ENCODE data around the gene KCNQ1. TPM values are rescaled to one million over a fixed set of nuclear protein-coding genes. Genes with fewer than 3 reads are reported as not detected.

KCNQ1 gene
- polyA plus RNA-seq, 1 donor (not counting 4 experiments of a cell fraction or from before 2014, with no cell fraction given) = not detected

- H3K36me3 ChIP-seq (ENCODE audit: control insufficient read depth in 2 of 2, extremely low read depth in 1 of 2, insufficient read depth in 2 of 2, low read length in 2 of 2) = no peaks in the 10 kb centered on the region
- H3K4me2 ChIP-seq (ENCODE audit: control insufficient read depth, extremely low read depth, insufficient read depth, low read depth, low read length) = no peak overlapping the region
- no peak overlapping the region for H3K27ac ChIP-seq (ENCODE audit: control insufficient read depth, insufficient read depth, low read length)
- no peaks in the 10 kb centered on the region for H4K20me1 ChIP-seq (ENCODE audit: control insufficient read depth, extremely low read depth, insufficient read depth, low read length)
- H3K4me1 ChIP-seq (ENCODE audit: control insufficient read depth, extremely low read depth, insufficient read depth, low read length) = no peaks in the 10 kb centered on the region
- no peak for DNase-seq (ENCODE audit: low read depth, low spot score)
- no peak overlapping the region for H3K9ac ChIP-seq (ENCODE audit: control insufficient read depth, extremely low read depth, insufficient read depth, low read length)
- dilution Hi-C loops (cut with MboI; ENCODE audit: extremely low pct_ligation_motif_present, low sequenced_read_pairs) = no loop called here
- H2AFZ ChIP-seq (ENCODE audit: control insufficient read depth, low read length) = no peak overlapping the region
- TF ChIP-seq CTCF (optimal IDR thresholded peaks at IDR 0.05 in 1 of 3, IDR thresholded peaks at IDR 0.05 in 1 of 3, conservative IDR thresholded peaks at IDR 0.05 in 1 of 3; ENCODE audit: extremely low read depth in 1 of 3, insufficient read depth in 2 of 3, low read length in 3 of 3) (no peak), EZH2 (IDR thresholded peaks at IDR 0.05; ENCODE audit: low read length) (no peak)
- no peaks in the 10 kb centered on the region for H3K9me3 ChIP-seq (ENCODE audit: control insufficient read depth, low read depth, low read length)
- FAIRE-seq = no peak
- H3K79me2 ChIP-seq (ENCODE audit: control insufficient read depth, insufficient read depth, low read length) = no peaks in the 10 kb centered on the region
- H3K9me1 ChIP-seq (ENCODE audit: control insufficient read depth, extremely low read depth, insufficient read depth, low read length) = no peaks in the 10 kb centered on the region
- H3K27me3 ChIP-seq (ENCODE audit: control insufficient read depth, extremely low read depth, insufficient read depth, low read length) = no peaks in the 10 kb centered on the region
- H3K4me3 ChIP-seq (ENCODE audit: control insufficient read depth in 2 of 3, extremely low read depth in 1 of 3, insufficient read depth in 2 of 3, low read depth in 1 of 3, low read length in 3 of 3) = no peak overlapping the region
Measured at GRCh38 chr11:2570211-2570811, 125.5 kb downstream of the KCNQ1 start.

GRCh38 chr11:2570841-2571597, 126.2 kb downstream of the KCNQ1 start:
- no peak overlapping the region for H3K9ac ChIP-seq (ENCODE audit: control insufficient read depth, extremely low read depth, insufficient read depth, low read length)
- H2AFZ ChIP-seq (ENCODE audit: control insufficient read depth, low read length) = no peak overlapping the region
- no peaks in the 10 kb centered on the region for H3K79me2 ChIP-seq (ENCODE audit: control insufficient read depth, insufficient read depth, low read length)
- no peak for TF ChIP-seq CTCF (optimal IDR thresholded peaks at IDR 0.05 in 1 of 3, IDR thresholded peaks at IDR 0.05 in 1 of 3, conservative IDR thresholded peaks at IDR 0.05 in 1 of 3; ENCODE audit: extremely low read depth in 1 of 3, insufficient read depth in 2 of 3, low read length in 3 of 3)
- TF ChIP-seq EZH2 (IDR thresholded peaks at IDR 0.05; ENCODE audit: low read length) = no peak
- no peaks in the 10 kb centered on the region for H3K4me1 ChIP-seq (ENCODE audit: control insufficient read depth, extremely low read depth, insufficient read depth, low read length)
- H3K4me2 ChIP-seq (ENCODE audit: control insufficient read depth, extremely low read depth, insufficient read depth, low read depth, low read length) = no peak overlapping the region
- FAIRE-seq = no peak
- no peak for DNase-seq (ENCODE audit: low read depth, low spot score)
- no peaks in the 10 kb centered on the region for H3K9me1 ChIP-seq (ENCODE audit: control insufficient read depth, extremely low read depth, insufficient read depth, low read length)
- no peak overlapping the region for H3K4me3 ChIP-seq (ENCODE audit: control insufficient read depth in 2 of 3, extremely low read depth in 1 of 3, insufficient read depth in 2 of 3, low read depth in 1 of 3, low read length in 3 of 3)
- H3K9me3 ChIP-seq (ENCODE audit: control insufficient read depth, low read depth, low read length) = no peaks in the 10 kb centered on the region
- H3K27me3 ChIP-seq (ENCODE audit: control insufficient read depth, extremely low read depth, insufficient read depth, low read length) = no peaks in the 10 kb centered on the region
- no peaks in the 10 kb centered on the region for H4K20me1 ChIP-seq (ENCODE audit: control insufficient read depth, extremely low read depth, insufficient read depth, low read length)
- no peak overlapping the region for H3K27ac ChIP-seq (ENCODE audit: control insufficient read depth, insufficient read depth, low read length)
- dilution Hi-C loops (cut with MboI; ENCODE audit: extremely low pct_ligation_motif_present, low sequenced_read_pairs) = no loop called here
- H3K36me3 ChIP-seq (ENCODE audit: control insufficient read depth in 2 of 2, extremely low read depth in 1 of 2, insufficient read depth in 2 of 2, low read length in 2 of 2) = no peaks in the 10 kb centered on the region

Measured in keratinocyte (primary cell).